Measurements from ENCODE around the gene ANXA2R. TPM values are rescaled to one million over a fixed set of nuclear protein-coding genes. Genes with fewer than 3 reads are reported as not detected.

ANXA2R gene
- total and polyA plus RNA-seq, 2 of the 13 experiments (the other 11 are each of a cell fraction or from before 2014, with no cell fraction given): 0.95 to 1.3 TPM

GRCh38 chr5:43040287-43041098 lies at the start of gene ANXA2R (continued):
- TF ChIP-seq HOXA3 (CRISPR knock-in tag; IDR thresholded peaks at IDR 0.05): peak; percentile 27; the same call in 1 of the 2 replicates
- no peak for TF ChIP-seq ZFP1 (CRISPR knock-in tag; IDR thresholded peaks at IDR 0.05)
- TF ChIP-seq JUNB (CRISPR knock-in tag; IDR thresholded peaks at IDR 0.05; ENCODE audit: borderline replicate concordance): no peak
- TF ChIP-seq CBX1 (IDR thresholded peaks at IDR 0.05; ENCODE audit: low read depth): no peak
- no peak for TF ChIP-seq CC2D1A (CRISPR knock-in tag; IDR thresholded peaks at IDR 0.05)
- TF ChIP-seq ZNF136 (CRISPR knock-in tag; IDR thresholded peaks at IDR 0.05; ENCODE audit: low read depth): no peak
- no peak for TF ChIP-seq PHF20 (CRISPR knock-in tag; IDR thresholded peaks at IDR 0.05)
- TF ChIP-seq ZNF280D (CRISPR knock-in tag; IDR thresholded peaks at IDR 0.05): no peak
- no peak for TF ChIP-seq CBX2 (IDR thresholded peaks at IDR 0.05; ENCODE audit: low read depth, low read length)
- TF ChIP-seq CBX2 (CRISPR knock-in tag; IDR thresholded peaks at IDR 0.05; ENCODE audit: low read depth): no peak
- no peak for TF ChIP-seq ZFP36L2 (CRISPR knock-in tag; IDR thresholded peaks at IDR 0.05)
- no peak for TF ChIP-seq GATAD1 (CRISPR knock-in tag; IDR thresholded peaks at IDR 0.05)
- no peak for TF ChIP-seq ZNF75D (CRISPR knock-in tag; IDR thresholded peaks at IDR 0.05; ENCODE audit: borderline replicate concordance)
- TF ChIP-seq ZBTB21 (CRISPR knock-in tag; IDR thresholded peaks at IDR 0.05): no peak
- TF ChIP-seq HMGA1 (CRISPR knock-in tag; conservative IDR thresholded peaks at IDR 0.05): no peak
- TF ChIP-seq MIER3 (CRISPR knock-in tag; IDR thresholded peaks at IDR 0.05; ENCODE audit: borderline replicate concordance): no peak
- 0 out of 2 replicates have a peak, but pooled peaks have one; percentile 14 for TF ChIP-seq FOXA3 (CRISPR knock-in tag; IDR thresholded peaks at IDR 0.05)
- no peak for TF ChIP-seq HMG20A (CRISPR knock-in tag; IDR thresholded peaks at IDR 0.05; ENCODE audit: borderline replicate concordance)
- no peak for TF ChIP-seq KLF15 (CRISPR knock-in tag; IDR thresholded peaks at IDR 0.05; ENCODE audit: borderline replicate concordance)
- TF ChIP-seq ZMYM4 (CRISPR knock-in tag; IDR thresholded peaks at IDR 0.05): peak; percentile 57; the same call in 1 of the 2 replicates
- no peak; a peak in 1 of 4 replicates for TF ChIP-seq POLR2A (IDR thresholded peaks at IDR 0.05; ENCODE audit: insufficient read depth in 1 of 2, low read depth in 2 of 2, low read length in 2 of 2)
- no peak for TF ChIP-seq MAFG (CRISPR knock-in tag; IDR thresholded peaks at IDR 0.05)
- no peak for TF ChIP-seq RARG (CRISPR knock-in tag; IDR thresholded peaks at IDR 0.05; ENCODE audit: low read depth)
- peak; percentile 21; the same call in 1 of the 2 replicates for TF ChIP-seq ZNF687 (CRISPR knock-in tag; IDR thresholded peaks at IDR 0.05)
- no peak for TF ChIP-seq EHMT2 (IDR thresholded peaks at IDR 0.05; ENCODE audit: borderline replicate concordance, low read depth, low read length)
- TF ChIP-seq ZNF232 (CRISPR knock-in tag; IDR thresholded peaks at IDR 0.05; ENCODE audit: borderline replicate concordance): 0 out of 2 replicates have a peak, but pooled peaks have one; percentile 39
